IMR-90 (cell line): ENCODE measurements around the gene TMEM184B. TPM values are rescaled to one million over a fixed set of nuclear protein-coding genes. Genes with fewer than 3 reads are reported as not detected.

ENCODE experiments used
- ATAC-seq: fragments of 200-7000 bp; cut with Tn5 transposase; 2 replicates; pipeline ENCODE4 v1.9.1; 2020; ENCODE audit warnings: low read depth, mild to moderate bottlenecking, moderate library complexity
- BruUV-seq: library from RNA; stranded (reverse); fragments of 400-500 nt; replicated peaks from 2 replicates; lab custom pipeline; 2021; lab: Mats Ljungman, UMichigan
- CTCF ChIA-PET: fragments of 300-600 bp; formaldehyde crosslinking; extraction: SDS; loops from one replicate; lab custom pipeline; 2021; ENCODE audit warnings: antibody characterized with exemption; lab: Yijun Ruan, JAX
- POLR2A ChIA-PET: fragments of 300-600 bp; sonication (Branson Sonifier 250); formaldehyde crosslinking; loops from one replicate; lab custom pipeline; 2022; ENCODE audit warnings: antibody characterized with exemption; ENCODE audit not compliant: unreplicated experiment; lab: Charles Lee
- DNase-seq: peaks from one replicate; pipeline ENCODE4 v3.0.0; 2013
- H2AFZ ChIP-seq: replicated peaks from 2 replicates; pipeline ENCODE3; 2013; ENCODE audit warnings: low read length, mild to moderate bottlenecking; ENCODE audit not compliant: poor library complexity
- H2AK5ac ChIP-seq: 2 replicates; pipeline ENCODE4 v1.6.1; 2013; ENCODE audit warnings: low read depth, low read length, inconsistent platforms
- H2AK9ac ChIP-seq: replicated peaks from 2 replicates; pipeline ENCODE3; 2013; ENCODE audit warnings: mild to moderate bottlenecking, low read depth, low read length, moderate library complexity; ENCODE audit not compliant: poor library complexity
- H2BK120ac ChIP-seq: 2 replicates; pipeline ENCODE4 v1.6.1; 2013; ENCODE audit warnings: low read depth, low read length, inconsistent platforms
- H2BK15ac ChIP-seq: 3 replicates; pipeline ENCODE4 v1.6.1; 2013; ENCODE audit warnings: low read depth, low read length, inconsistent platforms
- H2BK20ac ChIP-seq: 2 replicates; pipeline ENCODE4 v1.6.1; 2013; ENCODE audit warnings: low read depth, mild to moderate bottlenecking, inconsistent platforms, low read length, moderate library complexity
- H2BK5ac ChIP-seq: 2 replicates; pipeline ENCODE4 v1.6.1; 2013; ENCODE audit warnings: mild to moderate bottlenecking, low read depth, low read length, inconsistent platforms; ENCODE audit not compliant: poor library complexity, severe bottlenecking
- H3K14ac ChIP-seq: replicated peaks from 2 replicates; pipeline ENCODE4 v1.6.1; 2013; ENCODE audit warnings: low read depth, low read length, inconsistent platforms
- H3K18ac ChIP-seq: 2 replicates; pipeline ENCODE4 v1.6.1; 2013; ENCODE audit warnings: low read depth, low read length, control low read depth
- H3K23ac ChIP-seq: 2 replicates; pipeline ENCODE4 v1.6.1; 2013; ENCODE audit warnings: low read depth, low read length, inconsistent platforms
- H3K27ac ChIP-seq: 2 replicates; pipeline ENCODE4 v1.5.1; 2013; ENCODE audit warnings: mild to moderate bottlenecking, control low read depth, low read length; ENCODE audit not compliant: insufficient read depth
- H3K27me3 ChIP-seq: 2 replicates; pipeline ENCODE4 v1.6.1; 2013; ENCODE audit warnings: low read length; ENCODE audit not compliant: control insufficient read depth, insufficient read depth
- H3K36me3 ChIP-seq: 2 replicates; pipeline ENCODE4 v1.6.1; 2013; ENCODE audit warnings: low read length, mixed read lengths; ENCODE audit not compliant: control insufficient read depth, insufficient read depth
- H3K4ac ChIP-seq: 2 replicates; pipeline ENCODE4 v1.6.1; 2013; ENCODE audit warnings: low read depth, low read length, inconsistent platforms
- H3K4me1 ChIP-seq: 2 replicates; pipeline ENCODE4 v1.6.1; 2013; ENCODE audit warnings: low read length, mixed read lengths; ENCODE audit not compliant: control insufficient read depth, insufficient read depth
- H3K4me2 ChIP-seq: 2 replicates; pipeline ENCODE4 v1.6.1; 2013; ENCODE audit warnings: low read depth, mild to moderate bottlenecking, control low read depth, low read length, moderate library complexity
- H3K4me3 ChIP-seq: 2 replicates; pipeline ENCODE4 v1.5.1; 2013; ENCODE audit warnings: low read depth, mild to moderate bottlenecking, control low read depth, low read length, moderate library complexity; ENCODE audit not compliant: insufficient read depth
- H3K56ac ChIP-seq: 2 replicates; pipeline ENCODE4 v1.6.1; 2013; ENCODE audit warnings: low read length, inconsistent platforms; ENCODE audit not compliant: insufficient read depth; ENCODE audit errors: extremely low read depth
- H3K79me1 ChIP-seq, 2 experiments: 2 replicates each; pipeline ENCODE4 v1.6.1; 2013; ENCODE audit warnings: low read length in 2 of 2, inconsistent platforms in 1 of 2, low read depth in 1 of 2
- H3K9ac ChIP-seq: 2 replicates; pipeline ENCODE4 v1.6.1; 2013; ENCODE audit warnings: low read depth, low read length, control low read depth
- H3K9me1 ChIP-seq: 2 replicates; pipeline ENCODE4 v1.6.1; 2013; ENCODE audit warnings: low read length, inconsistent platforms; ENCODE audit not compliant: insufficient read depth
- H3K9me3 ChIP-seq: 2 replicates; pipeline ENCODE4 v1.6.1; 2013; ENCODE audit warnings: low read length; ENCODE audit not compliant: control insufficient read depth, insufficient read depth
- H4K20me1 ChIP-seq: 2 replicates; pipeline ENCODE4 v1.6.1; 2013; ENCODE audit warnings: low read length, inconsistent platforms; ENCODE audit not compliant: insufficient read depth
- H4K5ac ChIP-seq: 2 replicates; pipeline ENCODE4 v1.6.1; 2013; ENCODE audit warnings: mild to moderate bottlenecking, low read depth, low read length, control low read depth
- H4K8ac ChIP-seq, 2 experiments: 2 replicates each; pipeline ENCODE4 v1.6.1; 2013; ENCODE audit warnings: low read depth in 2 of 2, low read length in 2 of 2, control low read depth in 1 of 2, inconsistent platforms in 1 of 2
- H4K91ac ChIP-seq: 2 replicates; pipeline ENCODE4 v1.6.1; 2013; ENCODE audit warnings: low read depth, low read length, inconsistent platforms; ENCODE audit not compliant: insufficient read depth
- FOS ChIP-seq: fragments of 150-350 bp; IDR thresholded peaks from 2 replicates; pipeline ENCODE4 v1.6.1; 2016; ENCODE audit warnings: low read depth, low read length
- POLR2A ChIP-seq: IDR thresholded peaks from 2 replicates; pipeline ENCODE4 v1.6.1; 2012; ENCODE audit warnings: mild to moderate bottlenecking, low read depth, low read length
- whole genome bisulfite sequencing, 2 experiments: methylation state at CpG; one replicate each; pipeline versions ENCODE4 v1.1.5 to v1.1.7; 2013; ENCODE audit warnings: missing lambda C conversion rate in 2 of 2; ENCODE audit not compliant: insufficient read length in 1 of 2; ENCODE audit errors: extremely low coverage in 2 of 2; 5-methylcytosine and 5-hydroxymethylcytosine counted together
- dilution Hi-C: fragments of 300-500 bp; cut with HindIII; formaldehyde crosslinking; loops from one replicate; pipeline ENCODE4 v1.14.3; 2018; ENCODE audit warnings: low sequenced_read_pairs; ENCODE audit not compliant: unreplicated experiment
- in situ Hi-C: fragments of 300-500 bp; cut with MboI; formaldehyde crosslinking; loops from 3 replicates; pipeline ENCODE4 v1.14.3; 2019; ENCODE audit warnings: low sequenced_read_pairs, inconsistent platforms, mixed read lengths
- intact Hi-C: fragments of 100-400 bp; cut with micrococcal nuclease; formaldehyde crosslinking; loops from 2 replicates; pipeline ENCODE4 v1.10.0; 2022
- polyA plus RNA-seq, 3 experiments: library from polyadenylated mRNA; depleted of rRNA; stranded (reverse); fragments of >200 nt; gene quantifications; 2 replicates each; pipeline ENCODE4 v1.2.3, GENCODE V29; 2012; ENCODE audit warnings: low replicate concordance in 1 of 3
- total RNA-seq: library from RNA; depleted of rRNA; stranded (reverse); fragments of >200 nt; gene quantifications from 2 replicates; pipeline ENCODE4 v1.2.3, GENCODE V29; 2012

TMEM184B gene
- total and polyA plus RNA-seq, 2 of the 4 experiments (the other 2 are of a cell fraction): 9.1 to 81.1 TPM

DNA sequence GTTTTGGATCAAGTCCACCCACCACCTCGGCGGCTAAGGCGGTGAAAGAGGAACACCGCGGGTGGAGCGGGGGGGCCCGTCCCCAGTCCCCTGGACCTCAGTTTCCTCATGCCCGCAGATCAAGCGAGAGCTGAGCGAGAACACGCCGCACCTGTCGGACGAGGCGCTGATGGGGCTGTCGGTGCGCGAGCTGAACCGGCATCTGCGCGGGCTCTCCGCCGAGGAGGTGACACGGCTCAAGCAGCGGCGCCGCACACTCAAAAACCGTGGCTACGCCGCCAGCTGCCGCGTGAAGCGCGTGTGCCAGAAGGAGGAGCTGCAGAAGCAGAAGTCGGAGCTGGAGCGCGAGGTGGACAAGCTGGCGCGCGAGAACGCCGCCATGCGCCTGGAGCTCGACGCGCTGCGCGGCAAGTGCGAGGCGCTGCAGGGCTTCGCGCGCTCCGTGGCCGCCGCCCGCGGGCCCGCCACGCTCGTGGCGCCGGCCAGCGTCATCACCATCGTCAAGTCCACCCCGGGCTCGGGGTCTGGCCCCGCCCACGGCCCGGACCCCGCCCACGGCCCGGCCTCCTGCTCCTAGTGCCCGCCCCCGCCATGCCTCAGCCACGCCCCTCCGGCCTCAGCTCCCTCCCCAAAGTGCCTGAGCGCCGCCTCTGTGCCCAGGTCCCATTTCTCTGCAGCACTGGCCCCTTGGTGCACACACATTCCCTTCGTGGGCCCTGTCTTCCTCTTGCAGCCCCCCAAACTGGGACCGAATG, 58.3 kb downstream of the TMEM184B start:
- BruUV-seq: no TSS peak
- Histone ChIP-seq H3K27me3 (no peaks in the 10 kb centered on the region), H4K91ac (no peak overlapping the region), H2AFZ (peak overlapping the region; percentile 71), H3K56ac (no peak overlapping the region), H4K5ac (no peak overlapping the region), H3K36me3 (peaks cover 23% of the 10 kb centered on the region), H3K18ac (no peak overlapping the region), H2BK120ac (no peak overlapping the region), H3K14ac (no peak overlapping the region), H2AK9ac (peak overlapping the region; percentile 84), H3K9ac (no peak overlapping the region), H3K27ac (no peak overlapping the region), H4K20me1 (peaks cover 46% of the 10 kb centered on the region), H4K8ac (peak overlapping the region; percentile 30 to 31; a peak in 1 of 4 replicates), H2BK15ac (no peak overlapping the region), H3K4ac (peak overlapping the region; percentile 56; the same call in 1 of the 2 replicates), H3K4me2 (no peak overlapping the region), H3K4me1 (peaks cover 26% of the 10 kb centered on the region), H2BK5ac (no peak overlapping the region), H3K9me1 (peaks cover 36% of the 10 kb centered on the region), H2BK20ac (no peak overlapping the region), H3K4me3 (no peak overlapping the region), H3K79me1 (peaks cover 39 to 81% of the 10 kb centered on the region in 2 experiments), H3K23ac (no peak overlapping the region), H2AK5ac (peak overlapping the region; percentile 8; the same call in 1 of the 2 replicates), H3K9me3 (no peaks in the 10 kb centered on the region)
- TF ChIP-seq FOS (no peak), POLR2A (0 out of 2 replicates have a peak, but pooled peaks have one; percentile 5)
- WGBS, 2 experiments: 37% methylated on average over 42 of the region's 81 CpGs; no CpG with 5 or more reads in 1 of the 2 experiments
- ChIA-PET POLR2A (interaction anchor here (0.6 kb wide), 1 partner anchor 41 kb away, joined by 3 read pairs; no protein-coding TSS in a partner anchor), CTCF (no interaction called here)
- DNase-seq (peak; percentile 49), ATAC-seq (peak; percentile 59)
- dilution Hi-C loops: no loop called here
- in situ Hi-C loops: no loop called here
- intact Hi-C loops: no loop called here
